ENCODE results near the gene SHANK2. TPM values are rescaled to one million over a fixed set of nuclear protein-coding genes. Genes with fewer than 3 reads are reported as not detected.
A peak's percentile ranks its signal among the peaks of the same experiment; 100 is the strongest.

Gene SHANK2
- total and polyA plus RNA-seq, 2 donors, result 3.0 to 6.2 TPM

GRCh38 chr11:71283971-71284441 lies 31.6 kb upstream of the SHANK2 start:
- 75% methylated on average over 16 of the region's 16 CpGs for WGBS
- H3K4me3 ChIP-seq (ENCODE audit: low read depth, low read length), result no peak overlapping the region
- peak; percentile 62 for DNase-seq (ENCODE audit: extremely low spot score)
- no peaks in the 10 kb centered on the region for H3K4me1 ChIP-seq (ENCODE audit: insufficient read depth)
- peak overlapping the region; percentile 14 for H3K27ac ChIP-seq (ENCODE audit: low read depth)
- no peaks in the 10 kb centered on the region for H3K36me3 ChIP-seq (ENCODE audit: insufficient read depth)

GRCh38 chr11:71282581-71283351 lies 30.4 kb upstream of the SHANK2 start:
- no peak overlapping the region for H3K4me3 ChIP-seq (ENCODE audit: low read depth, low read length)
- no peak overlapping the region for H3K27ac ChIP-seq (ENCODE audit: low read depth)
- H3K4me1 ChIP-seq (ENCODE audit: insufficient read depth), result no peaks in the 10 kb centered on the region
- 76% methylated on average over 15 of the region's 15 CpGs for WGBS
- no peak for DNase-seq (ENCODE audit: extremely low spot score)
- no peaks in the 10 kb centered on the region for H3K36me3 ChIP-seq (ENCODE audit: insufficient read depth)

DNA sequence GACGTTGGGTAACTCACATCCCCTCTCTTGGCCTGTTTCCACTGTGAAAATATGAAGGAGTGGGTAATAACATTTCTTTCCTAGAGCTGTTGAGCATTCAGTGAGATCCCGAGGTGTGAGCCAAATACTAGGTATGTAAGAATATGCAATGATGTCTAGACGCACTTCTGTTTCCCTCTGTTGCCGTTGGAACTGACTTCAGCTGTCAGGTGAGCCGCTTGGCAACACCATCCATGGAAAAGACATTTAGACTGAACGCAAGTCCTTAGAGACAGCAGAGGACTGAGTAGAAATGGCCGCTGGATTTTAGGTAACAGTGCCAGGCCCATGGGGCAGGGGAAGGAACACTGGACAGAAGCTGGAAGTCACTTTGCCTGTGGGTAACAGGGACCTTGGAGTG lies 29.5 kb upstream of the SHANK2 start:
- no peaks in the 10 kb centered on the region for H3K4me1 ChIP-seq (ENCODE audit: insufficient read depth)
- H3K36me3 ChIP-seq (ENCODE audit: insufficient read depth), result no peaks in the 10 kb centered on the region
- 82% methylated on average over 7 of the region's 7 CpGs for WGBS
- DNase-seq (ENCODE audit: extremely low spot score), result no peak
- no peak overlapping the region for H3K4me3 ChIP-seq (ENCODE audit: low read depth, low read length)
- H3K27ac ChIP-seq (ENCODE audit: low read depth), result no peak overlapping the region

DNA sequence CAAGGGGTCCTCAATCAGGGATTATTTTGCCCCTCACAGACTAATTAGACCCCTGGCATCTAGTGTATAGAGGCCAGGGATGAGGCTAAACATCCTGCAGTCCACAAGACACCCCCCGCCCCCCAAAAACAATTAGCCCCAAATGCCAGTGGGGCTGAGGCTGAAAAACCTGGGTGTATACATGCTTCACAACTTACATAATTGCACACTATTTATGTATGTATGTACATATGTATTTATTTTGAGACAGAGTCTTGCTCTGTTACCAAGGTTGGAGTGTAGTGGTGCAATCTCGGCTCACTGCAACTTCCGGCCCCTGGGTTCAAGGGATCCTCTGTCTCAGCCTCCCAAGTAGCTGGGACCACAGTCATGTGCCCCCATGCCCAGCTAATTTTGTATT lies 28.8 kb upstream of the SHANK2 start:
- no peak for DNase-seq (ENCODE audit: extremely low spot score)
- Histone ChIP-seq H3K4me1 (ENCODE audit: insufficient read depth) (no peaks in the 10 kb centered on the region), H3K4me3 (ENCODE audit: low read depth, low read length) (no peak overlapping the region), H3K27ac (ENCODE audit: low read depth) (no peak overlapping the region), H3K36me3 (ENCODE audit: insufficient read depth) (no peaks in the 10 kb centered on the region)
- WGBS, result 92% methylated on average over 3 of the region's 3 CpGs

DNA sequence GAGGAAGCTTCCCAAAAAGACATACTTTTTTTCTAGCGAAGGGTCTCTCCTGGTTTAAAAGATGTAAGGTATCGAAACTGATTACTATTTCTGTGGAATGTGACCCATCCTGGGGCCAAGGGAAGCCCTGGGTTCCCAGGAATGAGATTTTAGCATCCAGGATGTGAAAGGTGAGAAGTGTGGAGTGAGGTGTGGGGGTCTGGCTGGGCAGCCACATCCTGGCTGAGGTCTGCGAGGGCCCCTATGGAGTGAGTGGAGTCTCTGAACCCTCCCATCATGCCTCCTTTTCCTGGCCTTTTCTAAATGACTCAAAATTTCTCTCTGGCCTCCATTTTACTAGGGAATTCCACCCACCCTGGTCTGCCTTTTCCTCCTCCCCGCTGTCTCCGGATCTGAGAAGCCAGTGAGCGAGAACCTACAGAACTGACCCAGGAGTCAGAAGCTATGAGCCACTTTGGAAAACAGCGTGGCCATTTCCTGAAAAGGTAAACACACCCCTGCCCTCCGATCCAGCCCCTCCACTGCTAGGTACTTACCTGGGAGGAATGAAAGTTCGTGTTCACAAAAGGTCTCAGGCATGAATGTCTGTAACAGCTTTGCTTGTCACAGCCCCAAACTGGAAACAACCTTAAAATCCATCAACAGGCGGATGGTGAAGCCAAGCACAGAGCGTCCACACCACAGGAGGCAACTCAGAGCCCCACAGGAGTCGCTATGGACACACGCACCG lies 27.7 kb upstream of the SHANK2 start:
- Histone ChIP-seq H3K36me3 (ENCODE audit: insufficient read depth) (no peaks in the 10 kb centered on the region), H3K27ac (ENCODE audit: low read depth) (no peak overlapping the region)
- no peak for DNase-seq (ENCODE audit: extremely low spot score)

GRCh38 chr11:71272161-71272560 lies 19.8 kb upstream of the SHANK2 start:
- H3K36me3 ChIP-seq (ENCODE audit: insufficient read depth), result no peaks in the 10 kb centered on the region
- no peak for DNase-seq (ENCODE audit: extremely low spot score)
- no peak overlapping the region for H3K4me3 ChIP-seq (ENCODE audit: low read depth, low read length)
- H3K4me1 ChIP-seq (ENCODE audit: insufficient read depth), result no peaks in the 10 kb centered on the region
- WGBS, result 87% methylated on average over 3 of the region's 3 CpGs
- no peak overlapping the region for H3K27ac ChIP-seq (ENCODE audit: low read depth)

More for the DNA sequence above, 27.7 kb upstream of the SHANK2 start:
- WGBS, result 72% methylated on average over 14 of the region's 14 CpGs
- Histone ChIP-seq H3K4me3 (ENCODE audit: low read depth, low read length) (no peak overlapping the region), H3K4me1 (ENCODE audit: insufficient read depth) (no peaks in the 10 kb centered on the region)

DNA sequence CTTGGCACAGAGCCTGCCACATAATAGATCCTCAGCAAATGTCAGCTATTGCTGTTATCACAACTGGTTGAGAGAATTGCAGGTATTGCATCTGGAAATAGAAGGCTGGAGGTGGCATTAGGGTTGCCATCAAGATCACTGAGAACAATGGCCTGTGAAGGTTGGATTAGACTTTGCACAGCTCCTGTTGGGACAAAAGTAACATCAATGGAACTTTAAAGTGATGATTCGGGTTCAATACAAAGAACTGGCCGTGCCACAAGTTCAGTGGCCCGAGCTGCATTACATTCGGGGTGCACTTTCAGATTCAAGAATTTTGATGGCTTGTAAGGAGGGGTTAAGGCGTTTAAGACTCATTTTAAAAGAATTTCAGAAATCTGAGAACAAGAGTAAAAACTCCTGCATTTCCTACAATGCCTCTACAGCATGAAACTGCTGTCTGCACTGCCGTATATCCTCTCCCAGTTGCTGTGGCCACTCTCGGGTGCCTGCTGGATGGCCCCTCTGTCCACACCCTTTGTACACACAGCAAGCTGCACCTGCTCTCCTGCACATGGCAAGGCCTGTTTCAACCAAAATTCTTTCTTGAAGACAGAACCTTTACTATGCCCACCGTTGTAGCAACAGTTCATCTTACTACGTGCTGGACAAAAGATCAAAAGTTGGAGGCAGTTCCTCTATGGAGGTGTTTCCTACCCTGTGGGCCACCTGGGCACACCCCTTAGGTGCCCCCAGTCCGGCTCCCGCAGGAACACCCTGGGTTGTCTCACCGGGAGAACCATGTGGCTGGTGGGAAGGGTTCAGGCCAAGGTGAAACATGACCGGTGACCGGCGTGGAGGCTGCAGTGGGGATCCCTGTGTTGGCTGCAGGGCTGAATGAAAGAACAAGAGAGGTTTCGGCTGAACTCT lies 17.5 kb upstream of the SHANK2 start:
- Histone ChIP-seq H3K27ac (ENCODE audit: low read depth) (no peak overlapping the region), H3K36me3 (ENCODE audit: insufficient read depth) (no peaks in the 10 kb centered on the region), H3K4me3 (ENCODE audit: low read depth, low read length) (no peak overlapping the region), H3K4me1 (ENCODE audit: insufficient read depth) (no peaks in the 10 kb centered on the region)
- WGBS, result 82% methylated on average over 16 of the region's 16 CpGs
- no peak for DNase-seq (ENCODE audit: extremely low spot score)

- DNase-seq (ENCODE audit: extremely low spot score), result no peak
- WGBS, result 80% methylated on average over 11 of the region's 11 CpGs
- Histone ChIP-seq H3K4me1 (ENCODE audit: insufficient read depth) (no peaks in the 10 kb centered on the region), H3K4me3 (ENCODE audit: low read depth, low read length) (no peak overlapping the region), H3K36me3 (ENCODE audit: insufficient read depth) (no peaks in the 10 kb centered on the region), H3K27ac (ENCODE audit: low read depth) (no peak overlapping the region)
These were observed 16.4 kb upstream of the SHANK2 start for GRCh38 chr11:71268706-71269321.

GRCh38 chr11:71267807-71268421 lies 15.5 kb upstream of the SHANK2 start:
- Histone ChIP-seq H3K4me1 (ENCODE audit: insufficient read depth) (no peaks in the 10 kb centered on the region), H3K36me3 (ENCODE audit: insufficient read depth) (no peaks in the 10 kb centered on the region), H3K4me3 (ENCODE audit: low read depth, low read length) (no peak overlapping the region), H3K27ac (ENCODE audit: low read depth) (no peak overlapping the region)
- no peak for DNase-seq (ENCODE audit: extremely low spot score)
- WGBS, result 51% methylated on average over 15 of the region's 15 CpGs

DNA sequence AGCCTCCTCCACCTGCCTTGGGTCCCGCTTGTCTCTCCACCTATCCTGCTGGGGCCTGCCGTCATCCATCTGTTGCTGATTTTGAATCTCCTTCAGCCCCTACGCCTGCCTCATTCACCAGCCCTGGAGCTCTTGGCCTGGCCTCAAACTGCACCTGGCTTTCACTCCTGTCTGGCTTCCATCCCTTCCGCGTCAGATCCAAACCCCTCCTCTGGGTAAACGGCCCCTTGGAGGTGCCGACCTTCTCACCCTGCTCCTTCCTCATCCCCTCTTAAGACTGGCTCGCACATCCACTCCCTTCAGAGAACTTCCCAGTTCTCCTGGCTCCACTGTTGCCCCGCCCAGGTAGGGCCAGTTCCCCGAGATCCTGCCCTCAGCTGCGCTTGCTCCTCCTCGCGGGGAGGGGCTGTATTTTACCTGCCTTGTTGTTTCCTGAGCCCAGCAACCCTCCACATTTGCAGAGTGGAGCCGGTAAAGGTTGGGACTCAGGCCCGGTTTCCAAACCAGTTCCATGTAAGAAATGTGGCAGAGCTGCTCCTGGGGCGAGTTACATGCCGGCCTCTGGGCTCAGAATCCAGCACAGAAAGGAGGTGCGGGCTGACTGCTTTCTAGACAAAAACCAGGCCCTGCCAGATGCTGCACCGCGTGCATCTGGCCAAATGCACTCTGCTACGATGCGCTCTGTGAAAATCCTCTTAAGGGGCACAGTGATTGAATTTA lies 13.9 kb upstream of the SHANK2 start:
- H3K36me3 ChIP-seq (ENCODE audit: insufficient read depth), result no peaks in the 10 kb centered on the region
- no peak for DNase-seq (ENCODE audit: extremely low spot score)
- H3K27ac ChIP-seq (ENCODE audit: low read depth), result no peak overlapping the region
- no peak overlapping the region for H3K4me3 ChIP-seq (ENCODE audit: low read depth, low read length)
- no peaks in the 10 kb centered on the region for H3K4me1 ChIP-seq (ENCODE audit: insufficient read depth)
- 40% methylated on average over 22 of the region's 22 CpGs for WGBS

DNA sequence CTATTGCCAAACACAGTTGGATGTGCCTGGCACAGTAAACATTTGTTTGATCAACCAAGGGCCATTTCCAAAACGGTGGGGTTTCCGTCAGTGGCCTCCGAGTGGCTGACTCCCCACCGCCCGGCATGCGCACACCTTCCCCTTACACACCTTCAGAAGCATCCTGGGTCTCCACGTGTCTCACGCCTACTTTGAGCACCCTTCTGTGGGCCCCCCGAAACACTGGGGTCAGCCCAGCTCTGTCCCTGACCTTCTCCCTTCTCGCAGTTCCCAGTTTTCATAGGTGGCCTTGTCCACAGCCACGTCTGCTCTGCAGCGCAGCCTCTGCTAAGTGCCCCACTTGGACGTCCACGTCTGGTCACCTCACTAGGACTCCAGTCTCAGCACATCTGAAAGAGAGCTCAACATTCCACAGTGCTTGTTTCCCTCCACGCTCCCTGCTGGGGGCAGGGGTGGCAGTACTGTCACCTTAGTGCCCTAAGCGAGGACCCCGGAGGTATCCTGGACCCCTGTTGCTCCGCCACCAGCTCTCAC lies 13.2 kb upstream of the SHANK2 start:
- Histone ChIP-seq H3K27ac (ENCODE audit: low read depth) (no peak overlapping the region), H3K4me1 (ENCODE audit: insufficient read depth) (no peaks in the 10 kb centered on the region), H3K4me3 (ENCODE audit: low read depth, low read length) (no peak overlapping the region), H3K36me3 (ENCODE audit: insufficient read depth) (no peaks in the 10 kb centered on the region)
- WGBS, result 88% methylated on average over 18 of the region's 18 CpGs
- DNase-seq (ENCODE audit: extremely low spot score), result no peak

DNA sequence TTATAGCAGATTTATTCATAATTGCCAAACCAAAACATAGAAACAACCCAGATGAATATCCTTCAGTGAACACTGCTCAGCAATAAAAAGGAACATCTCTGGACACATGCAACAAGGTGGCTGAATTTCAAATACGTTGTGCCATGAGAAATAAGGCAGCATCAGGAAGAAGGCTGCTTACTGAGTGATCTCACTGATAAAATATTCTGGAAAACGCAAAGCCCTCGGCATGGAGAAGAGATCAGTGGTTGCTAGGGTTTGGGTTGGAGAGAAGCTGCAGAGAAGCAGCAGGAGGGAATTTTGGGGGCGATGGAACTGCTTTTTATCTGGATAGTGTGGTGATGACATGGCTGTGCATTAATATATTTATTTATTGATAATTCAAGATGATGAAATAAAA lies 11.0 kb upstream of the SHANK2 start:
- Histone ChIP-seq H3K4me3 (ENCODE audit: low read depth, low read length) (no peak overlapping the region), H3K27ac (ENCODE audit: low read depth) (no peak overlapping the region), H3K36me3 (ENCODE audit: insufficient read depth) (no peaks in the 10 kb centered on the region), H3K4me1 (ENCODE audit: insufficient read depth) (no peaks in the 10 kb centered on the region)
- DNase-seq (ENCODE audit: extremely low spot score), result no peak
- 21% methylated on average over 4 of the region's 4 CpGs for WGBS
